Measurements from ENCODE around the gene COL6A2.

Gene COL6A2

DNA sequence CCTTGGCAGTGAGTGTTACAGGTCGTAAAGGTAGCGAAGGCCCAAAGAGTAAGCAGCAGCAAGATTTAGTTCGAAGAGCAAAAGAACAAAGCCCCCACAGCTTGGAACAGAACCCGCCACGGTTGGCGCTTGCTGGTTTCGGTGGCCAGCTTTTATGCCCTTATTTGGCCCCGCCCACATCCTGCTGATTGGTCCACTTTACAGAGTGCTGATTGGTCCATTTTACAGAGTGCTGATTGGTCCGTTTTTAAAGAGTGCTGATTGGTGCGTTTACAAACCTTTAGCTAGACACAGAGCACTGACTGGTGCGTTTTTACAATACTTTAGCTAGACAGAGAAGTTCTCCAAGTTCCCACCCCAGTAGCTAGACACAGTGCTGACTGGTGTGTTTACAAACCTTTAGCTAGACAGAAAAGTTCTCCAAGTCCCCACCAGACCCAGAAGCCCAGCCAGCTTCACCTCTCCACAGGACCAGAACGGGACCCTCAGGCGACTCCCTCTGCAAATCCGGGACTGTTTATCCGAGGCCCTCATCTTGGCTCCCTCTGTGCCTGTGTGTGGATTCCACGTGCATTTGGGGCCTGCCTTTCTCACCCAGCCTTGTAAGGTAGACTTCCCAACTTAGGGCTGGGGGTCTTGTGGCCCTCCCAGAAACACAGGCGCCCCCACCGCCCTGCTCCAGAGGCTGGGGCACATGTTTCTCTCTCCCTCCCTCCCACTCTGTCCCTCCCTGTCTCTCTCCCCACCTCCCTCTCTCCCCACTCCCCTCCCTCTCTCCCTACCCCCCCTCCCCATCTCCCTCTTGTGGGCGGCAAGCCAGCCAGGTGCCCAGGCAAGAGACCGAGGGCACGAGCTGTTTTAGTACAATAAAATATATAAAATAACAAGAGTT, 44.9 kb downstream of the COL6A2 start:
- H3K4me3 ChIP-seq (ENCODE audit: control insufficient read depth, low read depth, low read length), result no peak overlapping the region
- TF ChIP-seq, protein P1, sequence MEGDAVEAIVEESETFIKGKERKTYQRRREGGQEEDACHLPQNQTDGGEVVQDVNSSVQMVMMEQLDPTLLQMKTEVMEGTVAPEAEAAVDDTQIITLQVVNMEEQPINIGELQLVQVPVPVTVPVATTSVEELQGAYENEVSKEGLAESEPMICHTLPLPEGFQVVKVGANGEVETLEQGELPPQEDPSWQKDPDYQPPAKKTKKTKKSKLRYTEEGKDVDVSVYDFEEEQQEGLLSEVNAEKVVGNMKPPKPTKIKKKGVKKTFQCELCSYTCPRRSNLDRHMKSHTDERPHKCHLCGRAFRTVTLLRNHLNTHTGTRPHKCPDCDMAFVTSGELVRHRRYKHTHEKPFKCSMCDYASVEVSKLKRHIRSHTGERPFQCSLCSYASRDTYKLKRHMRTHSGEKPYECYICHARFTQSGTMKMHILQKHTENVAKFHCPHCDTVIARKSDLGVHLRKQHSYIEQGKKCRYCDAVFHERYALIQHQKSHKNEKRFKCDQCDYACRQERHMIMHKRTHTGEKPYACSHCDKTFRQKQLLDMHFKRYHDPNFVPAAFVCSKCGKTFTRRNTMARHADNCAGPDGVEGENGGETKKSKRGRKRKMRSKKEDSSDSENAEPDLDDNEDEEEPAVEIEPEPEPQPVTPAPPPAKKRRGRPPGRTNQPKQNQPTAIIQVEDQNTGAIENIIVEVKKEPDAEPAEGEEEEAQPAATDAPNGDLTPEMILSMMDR (conservative IDR thresholded peaks at IDR 0.05; ENCODE audit: control insufficient read depth, insufficient read depth, low read depth, low read length), result no peak
- DNase-seq (ENCODE audit: low read depth), result no peak

DNA sequence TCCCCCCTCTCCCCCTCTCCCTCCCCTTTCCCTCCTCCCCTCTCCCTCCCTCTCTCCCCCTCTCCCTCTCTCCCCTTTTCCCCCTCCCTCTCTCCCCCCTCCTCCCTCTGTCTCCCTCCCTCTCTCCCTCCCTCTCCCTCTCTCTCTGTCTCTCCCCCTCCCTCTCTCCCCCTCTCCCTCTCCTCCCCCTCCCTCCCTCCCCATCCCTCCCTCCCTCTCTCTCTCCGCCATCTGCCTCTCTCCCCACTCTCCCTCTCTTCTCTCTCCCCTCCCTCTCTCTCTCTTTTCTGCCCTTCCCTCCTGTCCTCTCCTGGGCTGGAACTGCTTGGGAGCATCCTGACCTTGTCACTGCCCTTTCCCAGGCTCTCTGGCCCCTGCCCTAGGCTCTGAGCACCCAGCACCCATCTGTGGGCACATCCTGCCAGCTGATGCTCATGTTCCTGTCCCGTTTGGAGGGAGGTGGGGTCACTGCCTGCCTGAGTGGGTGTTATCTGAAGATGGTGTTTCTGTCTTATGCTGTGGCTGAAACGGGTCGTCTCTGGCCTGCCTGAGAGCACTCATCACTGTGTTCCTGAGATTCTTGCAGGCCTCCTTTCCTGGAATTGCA, 46.7 kb downstream of the COL6A2 start:
- TF ChIP-seq, protein P1 (conservative IDR thresholded peaks at IDR 0.05; ENCODE audit: control insufficient read depth, insufficient read depth, low read depth, low read length), result no peak
- no peak overlapping the region for H3K4me3 ChIP-seq (ENCODE audit: control insufficient read depth, low read depth, low read length)
- DNase-seq (ENCODE audit: low read depth), result no peak

DNA sequence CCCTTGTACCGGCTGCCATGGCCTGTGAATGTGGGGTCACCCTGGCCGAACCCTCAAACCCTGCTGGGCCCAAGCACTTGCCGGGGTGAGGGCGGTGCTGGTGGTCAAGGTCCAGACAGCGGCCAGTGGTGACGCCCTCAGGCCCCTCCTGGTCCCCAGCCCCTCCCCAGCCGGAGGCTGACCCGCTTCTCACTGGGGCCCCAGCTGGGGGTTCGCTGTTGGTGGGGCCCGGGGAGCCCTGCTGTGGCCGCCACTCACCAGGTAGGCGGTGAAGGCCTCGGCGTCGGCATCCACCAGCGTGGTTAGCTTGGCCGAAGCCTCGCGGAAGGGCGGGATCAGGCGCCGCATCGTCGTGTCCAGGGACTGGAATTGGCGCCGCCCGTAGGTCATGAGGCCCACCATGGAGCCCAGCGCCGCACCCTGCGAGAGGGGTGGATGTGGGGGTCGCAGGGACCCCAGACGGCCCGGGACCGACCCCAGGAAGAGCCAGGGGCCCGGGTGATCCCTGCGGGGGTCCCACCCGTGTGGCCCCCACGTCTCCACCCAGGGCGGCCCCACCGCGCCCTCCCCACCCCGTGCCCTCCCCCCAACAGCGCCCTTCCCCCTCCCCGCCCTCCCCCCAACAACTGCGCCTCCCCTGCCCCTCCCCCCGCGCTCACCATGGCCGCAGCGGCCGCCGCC, 47.4 kb downstream of the COL6A2 start:
- TF ChIP-seq, protein P1 (conservative IDR thresholded peaks at IDR 0.05; ENCODE audit: control insufficient read depth, insufficient read depth, low read depth, low read length), result no peak
- DNase-seq (ENCODE audit: low read depth), result no peak
- no peak overlapping the region for H3K4me3 ChIP-seq (ENCODE audit: control insufficient read depth, low read depth, low read length)

DNA sequence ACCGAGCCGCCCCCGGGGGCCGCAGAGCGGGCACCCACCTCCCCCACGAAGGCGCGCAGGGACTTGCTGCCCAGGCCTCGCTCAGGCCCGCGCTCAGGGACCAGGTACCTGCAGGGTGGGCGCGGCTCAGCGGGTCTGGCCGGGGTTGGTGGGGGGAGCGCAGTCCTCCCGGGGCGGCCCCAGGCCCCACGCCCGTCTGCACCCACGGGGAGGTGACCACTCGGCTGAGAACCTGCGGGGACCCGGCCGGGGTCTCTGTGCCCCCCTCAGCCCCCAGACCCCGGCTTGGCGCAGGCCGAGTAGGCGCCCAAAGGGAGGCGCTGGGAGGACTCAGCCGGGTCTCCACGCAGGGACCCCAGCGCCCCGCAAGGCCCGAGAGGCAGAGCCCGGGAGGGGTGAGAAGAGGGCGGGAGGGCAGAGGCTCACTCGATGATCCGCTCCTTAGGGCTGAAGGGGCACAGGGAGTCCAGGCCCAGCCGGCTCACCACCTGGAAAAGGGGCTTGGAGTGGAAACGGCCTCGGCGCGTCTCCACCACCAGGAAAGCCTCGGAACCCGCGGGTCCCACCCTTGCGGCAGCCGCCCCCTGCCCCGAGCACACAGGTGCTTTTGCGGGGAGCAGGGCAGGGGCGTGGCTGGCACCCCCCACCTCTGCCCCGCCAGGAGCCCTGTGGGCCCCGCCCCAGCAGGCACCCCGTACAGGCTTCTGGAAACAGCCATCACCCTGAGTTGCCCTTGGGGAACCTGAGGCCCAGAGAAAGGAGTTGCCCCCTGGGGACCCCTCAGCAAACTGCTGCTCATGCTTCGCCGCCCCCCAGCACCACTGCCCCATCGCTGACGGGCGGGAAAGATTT, 48.2 kb downstream of the COL6A2 start:
- TF ChIP-seq, protein P1 (conservative IDR thresholded peaks at IDR 0.05; ENCODE audit: control insufficient read depth, insufficient read depth, low read depth, low read length), result no peak
- no peak for DNase-seq (ENCODE audit: low read depth)
- no peak overlapping the region for H3K4me3 ChIP-seq (ENCODE audit: control insufficient read depth, low read depth, low read length)

DNA sequence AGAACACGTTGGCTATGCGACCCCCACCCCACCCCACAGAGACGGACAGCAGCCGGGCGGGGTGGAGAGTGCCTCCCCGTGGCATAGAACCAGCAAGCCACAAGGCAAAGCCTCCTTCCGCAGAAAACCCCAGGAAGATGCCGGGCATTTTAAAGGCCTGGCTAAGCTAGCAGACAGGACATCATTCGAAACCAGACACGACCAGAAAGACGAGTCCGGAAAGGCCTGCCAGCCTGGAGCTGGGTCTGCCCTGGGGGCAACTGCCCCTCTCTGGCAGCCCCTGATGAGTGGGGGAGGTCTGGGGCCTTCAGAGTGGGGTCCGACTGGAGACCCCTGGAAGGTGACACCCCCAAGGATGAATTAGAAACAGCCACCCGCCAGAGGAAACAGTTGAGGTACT, 48.9 kb downstream of the COL6A2 start:
- DNase-seq (ENCODE audit: low read depth), result no peak
- no peak overlapping the region for H3K4me3 ChIP-seq (ENCODE audit: control insufficient read depth, low read depth, low read length)

More for the DNA sequence above, 48.9 kb downstream of the COL6A2 start:
- TF ChIP-seq, protein P1 (conservative IDR thresholded peaks at IDR 0.05; ENCODE audit: control insufficient read depth, insufficient read depth, low read depth, low read length), result no peak

All from fibroblast of mammary gland (primary cell).